Colonic mucosa (tissue), 4 donors: ENCODE results near the gene FTO. TPM values are rescaled to one million over a fixed set of nuclear protein-coding genes. Genes with fewer than 3 reads are reported as not detected.

Source experiments
- DNase-seq: peaks from one replicate; pipeline ENCODE4 v3.0.0-alpha.2; 2020
- H3K27ac ChIP-seq: fragments of 200-600 bp; one replicate; pipeline ENCODE4 v1.8.0; 2021
- H3K27me3 ChIP-seq: fragments of 200-600 bp; one replicate; pipeline ENCODE4 v1.8.0; 2021
- H3K36me3 ChIP-seq: fragments of 200-600 bp; one replicate; pipeline ENCODE4 v1.8.0; 2021
- H3K4me1 ChIP-seq: fragments of 200-600 bp; one replicate; pipeline ENCODE4 v1.8.0; 2021; ENCODE audit warnings: mild to moderate bottlenecking
- H3K4me3 ChIP-seq: fragments of 200-600 bp; one replicate; pipeline ENCODE4 v1.8.0; 2021
- H3K9ac ChIP-seq, 2 donors: one replicate each; pipeline ENCODE4 v1.7.0; 2013; ENCODE audit warnings: control low read depth in 2 of 2, low read depth in 2 of 2, low read length in 2 of 2
- H3K9me3 ChIP-seq: fragments of 200-600 bp; one replicate; pipeline ENCODE4 v1.8.0; 2021
- intact Hi-C: fragments of 100-400 bp; cut with DNase I; formaldehyde crosslinking; loops from one replicate; pipeline ENCODE4 v1.14.1; 2022
- total RNA-seq, 2 donors: library from RNA; stranded (reverse); fragmentation: NEBNext Ultra II Directional in 1 of 2; extraction: Animal tissue kit (Norgen Biotek cat#: 25700) in 1 of 2; gene quantifications; one replicate each; pipeline ENCODE4 v1.2.1, GENCODE V29; 2021
- TF ChIP-seq, protein P1 (sequence below): fragments of 200-600 bp; IDR thresholded peaks from one replicate; pipeline ENCODE4 v1.8.0; 2022; ENCODE audit warnings: antibody characterized with exemption, mild to moderate bottlenecking
- donor health status: healthy.
- donor health status: DM: no; HTN: no; CAD: no.
- donor health status: DM: no; HTN: no; CAD: no.

The FTO gene
- total RNA-seq, 2 donors from 2014 or later, result 38.3 to 39.2 TPM

DNA sequence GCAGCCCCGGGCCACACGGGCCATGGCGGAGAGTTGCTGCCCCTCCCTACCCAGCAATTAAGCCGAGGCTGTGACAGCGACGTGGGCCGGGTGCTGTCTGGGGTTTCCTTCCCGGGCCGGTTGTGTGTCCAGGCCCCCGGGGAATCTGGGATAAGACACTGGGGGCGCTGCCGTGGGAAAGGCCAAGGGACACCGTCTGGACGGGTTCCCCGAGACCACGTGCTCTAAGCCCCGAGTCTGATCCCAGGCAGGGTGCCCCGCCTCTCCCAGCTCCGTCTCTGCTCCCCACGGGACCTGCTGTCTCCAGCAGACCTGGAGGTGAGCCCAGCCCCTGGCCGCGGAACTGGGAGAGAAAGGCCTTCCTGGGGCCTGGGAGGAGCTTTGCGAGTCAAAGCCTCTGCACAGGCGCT is 490.4 kb downstream of the FTO start:
- intact Hi-C loops, result no loop called here
- peak overlapping the region; percentile 4 for H3K4me3 ChIP-seq
- TF ChIP-seq, protein P1, sequence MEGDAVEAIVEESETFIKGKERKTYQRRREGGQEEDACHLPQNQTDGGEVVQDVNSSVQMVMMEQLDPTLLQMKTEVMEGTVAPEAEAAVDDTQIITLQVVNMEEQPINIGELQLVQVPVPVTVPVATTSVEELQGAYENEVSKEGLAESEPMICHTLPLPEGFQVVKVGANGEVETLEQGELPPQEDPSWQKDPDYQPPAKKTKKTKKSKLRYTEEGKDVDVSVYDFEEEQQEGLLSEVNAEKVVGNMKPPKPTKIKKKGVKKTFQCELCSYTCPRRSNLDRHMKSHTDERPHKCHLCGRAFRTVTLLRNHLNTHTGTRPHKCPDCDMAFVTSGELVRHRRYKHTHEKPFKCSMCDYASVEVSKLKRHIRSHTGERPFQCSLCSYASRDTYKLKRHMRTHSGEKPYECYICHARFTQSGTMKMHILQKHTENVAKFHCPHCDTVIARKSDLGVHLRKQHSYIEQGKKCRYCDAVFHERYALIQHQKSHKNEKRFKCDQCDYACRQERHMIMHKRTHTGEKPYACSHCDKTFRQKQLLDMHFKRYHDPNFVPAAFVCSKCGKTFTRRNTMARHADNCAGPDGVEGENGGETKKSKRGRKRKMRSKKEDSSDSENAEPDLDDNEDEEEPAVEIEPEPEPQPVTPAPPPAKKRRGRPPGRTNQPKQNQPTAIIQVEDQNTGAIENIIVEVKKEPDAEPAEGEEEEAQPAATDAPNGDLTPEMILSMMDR, result no peak
- no peak overlapping the region for H3K27ac ChIP-seq
- H3K27me3 ChIP-seq, result no peaks in the 10 kb centered on the region
- no peaks in the 10 kb centered on the region for H3K4me1 ChIP-seq
- H3K9me3 ChIP-seq, result no peaks in the 10 kb centered on the region
- DNase-seq, result peak; percentile 44
- H3K9ac ChIP-seq, result peak overlapping the region in 1 of 2 donors; percentile 19
- H3K36me3 ChIP-seq, result no peaks in the 10 kb centered on the region

DNA sequence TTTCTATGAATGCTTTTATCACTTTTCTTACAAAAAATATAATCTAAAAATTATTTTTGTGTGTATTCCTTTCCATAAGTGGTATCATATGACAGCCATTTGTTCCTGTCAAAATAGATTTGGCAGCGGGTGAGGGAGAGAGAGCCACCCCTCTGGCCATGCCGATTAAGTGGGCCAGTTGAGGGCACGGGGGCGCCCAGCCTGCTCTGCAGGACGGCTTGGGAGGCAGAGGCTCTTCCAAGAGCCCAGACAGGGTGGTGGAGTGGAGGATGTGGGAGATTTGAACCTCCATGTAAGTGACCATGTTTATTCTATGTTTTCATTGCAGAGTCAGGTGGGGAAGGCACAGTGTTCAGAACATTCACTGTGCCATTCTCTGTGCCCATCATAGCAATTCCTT is 493.8 kb downstream of the FTO start:
- intact Hi-C loops, result no loop called here
- Histone ChIP-seq H3K9me3 (no peaks in the 10 kb centered on the region), H3K27ac (no peak overlapping the region), H3K4me3 (no peak overlapping the region), H3K4me1 (no peaks in the 10 kb centered on the region), H3K36me3 (no peaks in the 10 kb centered on the region), H3K9ac (no peak overlapping the region), H3K27me3 (no peaks in the 10 kb centered on the region)
- TF ChIP-seq, protein P1, result no peak
- no peak for DNase-seq

DNA sequence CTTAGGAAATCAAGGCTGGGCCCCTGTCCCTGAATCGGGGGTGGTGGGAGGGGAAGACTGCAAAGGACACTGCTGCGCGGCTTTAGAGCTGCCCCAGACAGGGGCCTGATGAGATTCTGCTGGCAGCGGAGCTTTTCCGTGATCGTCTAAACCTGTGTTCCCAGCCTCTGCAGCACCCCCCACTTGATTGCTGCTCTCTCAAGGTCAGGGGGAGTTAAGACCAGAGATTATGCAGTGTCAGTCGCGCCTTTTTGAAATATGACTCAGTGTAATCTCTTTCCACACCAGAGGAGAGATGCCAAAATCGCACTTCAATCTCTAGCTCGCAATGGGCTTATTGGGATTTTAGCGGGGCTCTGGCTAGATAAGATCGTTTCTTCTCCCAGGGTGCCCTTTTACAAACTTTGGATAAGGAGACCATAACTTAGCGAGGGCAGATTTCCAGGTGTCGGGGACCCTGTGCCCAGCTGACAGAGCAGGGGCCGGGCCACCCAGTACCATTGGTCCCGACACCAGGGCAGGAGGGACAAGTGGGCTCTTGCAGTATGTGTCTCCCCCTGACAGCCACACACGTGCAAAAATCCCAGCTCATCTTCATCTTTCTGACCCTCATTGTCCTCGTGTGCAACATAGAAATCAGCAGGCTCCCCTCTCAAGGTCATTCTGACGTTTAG is 495.7 kb downstream of the FTO start:
- Histone ChIP-seq H3K4me1 (no peaks in the 10 kb centered on the region), H3K27me3 (no peaks in the 10 kb centered on the region), H3K4me3 (no peak overlapping the region), H3K36me3 (no peaks in the 10 kb centered on the region), H3K9ac (no peak overlapping the region), H3K9me3 (no peaks in the 10 kb centered on the region), H3K27ac (no peak overlapping the region)
- intact Hi-C loops, result no loop called here
- no peak for DNase-seq
- TF ChIP-seq, protein P1, result no peak

DNA sequence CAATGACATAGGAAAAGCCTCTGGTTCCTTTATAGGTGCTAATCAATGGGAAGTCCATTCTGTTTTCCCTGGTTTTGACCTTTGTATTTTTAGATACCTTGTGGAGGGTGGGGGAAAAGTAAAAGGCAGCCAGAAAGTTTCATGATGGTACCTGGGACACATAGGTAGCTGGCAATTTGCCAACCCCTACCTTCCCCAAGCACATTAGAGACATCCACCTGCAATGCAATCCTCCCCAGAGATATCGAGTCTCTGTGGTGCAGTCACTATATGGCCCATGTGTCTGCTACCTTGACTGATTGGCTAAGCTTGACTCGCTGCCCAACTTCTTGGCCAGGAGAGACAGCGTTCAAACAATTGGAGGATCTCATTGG is 496.2 kb downstream of the FTO start:
- TF ChIP-seq, protein P1, result no peak
- Histone ChIP-seq H3K36me3 (no peaks in the 10 kb centered on the region), H3K4me1 (no peaks in the 10 kb centered on the region), H3K27ac (no peak overlapping the region), H3K9me3 (no peaks in the 10 kb centered on the region), H3K27me3 (no peaks in the 10 kb centered on the region), H3K9ac (no peak overlapping the region), H3K4me3 (no peak overlapping the region)
- DNase-seq, result no peak
- intact Hi-C loops, result no loop called here

DNA sequence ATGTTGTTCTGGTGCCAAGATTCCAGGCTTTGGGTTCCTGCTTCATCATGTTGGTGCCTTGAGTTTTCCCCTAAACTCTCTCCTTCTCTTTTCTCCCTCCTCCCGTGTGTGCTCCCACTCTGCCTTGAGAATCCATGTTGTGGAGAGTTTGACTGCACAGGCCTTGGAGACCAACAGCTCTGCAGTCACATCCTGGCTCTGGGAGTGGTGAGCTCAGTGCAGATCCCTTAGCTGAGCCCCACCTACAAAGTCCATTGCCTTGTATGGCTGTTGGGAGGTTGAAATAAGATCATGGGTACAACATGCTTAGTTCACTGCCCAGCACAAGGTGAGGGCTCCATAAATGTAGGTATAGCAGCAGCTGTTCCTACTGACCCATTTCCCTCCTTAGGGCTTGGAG is 496.8 kb downstream of the FTO start:
- Histone ChIP-seq H3K9ac (no peak overlapping the region), H3K36me3 (no peaks in the 10 kb centered on the region), H3K27ac (no peak overlapping the region), H3K4me1 (no peaks in the 10 kb centered on the region), H3K27me3 (no peaks in the 10 kb centered on the region), H3K4me3 (no peak overlapping the region), H3K9me3 (no peaks in the 10 kb centered on the region)
- TF ChIP-seq, protein P1, result no peak
- no peak for DNase-seq
- intact Hi-C loops, result no loop called here
